K562 (cell line): ENCODE measurements around the gene CEMIP. TPM values are rescaled to one million over a fixed set of nuclear protein-coding genes. Genes with fewer than 3 reads are reported as not detected.

ENCODE experiments used
- ATF7 ChIP-seq: fragments of 450-650 bp; IDR thresholded peaks from 2 replicates; pipeline ENCODE4 v1.7.1; 2014; ENCODE audit warnings: mild to moderate bottlenecking, moderate library complexity
- CC2D1A ChIP-seq: fragments of 450-650 bp; IDR thresholded peaks from 2 replicates; pipeline ENCODE4 v1.6.1; 2017; ENCODE audit warnings: mild to moderate bottlenecking
- CHD1 ChIP-seq: fragments of 200-600 bp; sonication (generic); IDR thresholded peaks from one replicate; pipeline ENCODE4 v1.6.1; 2012; ENCODE audit warnings: mild to moderate bottlenecking, moderate library complexity, low read length, inconsistent platforms
- E2F8 ChIP-seq: fragments of 450-650 bp; IDR thresholded peaks from 2 replicates; pipeline ENCODE4 v1.7.1; 2018; ENCODE audit warnings: mild to moderate bottlenecking, low read depth; ENCODE audit not compliant: partially characterized antibody
- ETV5 ChIP-seq: sonication (generic); formaldehyde crosslinking; IDR thresholded peaks from 2 replicates; pipeline ENCODE4 v1.4.0; 2020; ENCODE audit warnings: low read depth, mild to moderate bottlenecking, missing genetic modification reagents
- MTA3 ChIP-seq: fragments of 450-650 bp; formaldehyde crosslinking; IDR thresholded peaks from 2 replicates; pipeline ENCODE4 v1.6.1; 2017; ENCODE audit warnings: mild to moderate bottlenecking, borderline replicate concordance
- MYBL2 ChIP-seq, 2 experiments: fragments of 450-650 bp in 1 of 2; sonication (generic) in 1 of 2; formaldehyde crosslinking in 1 of 2; IDR thresholded peaks; 2 replicates each; pipeline versions ENCODE4 v1.6.1 to v1.8.1; 2017 to 2022; ENCODE audit warnings: borderline replicate concordance in 1 of 2, inconsistent platforms in 1 of 2, low read depth in 1 of 2, mild to moderate bottlenecking in 1 of 2, missing genetic modification reagents in 1 of 2, moderate library complexity in 1 of 2
- NBN ChIP-seq: fragments of 450-650 bp; IDR thresholded peaks from 2 replicates; pipeline ENCODE4 v1.6.1; 2016; ENCODE audit warnings: low read depth, mild to moderate bottlenecking
- RFX5 ChIP-seq: IDR thresholded peaks from 2 replicates; pipeline ENCODE4 v1.6.1; 2011; ENCODE audit warnings: low read depth, mild to moderate bottlenecking, improper control_type of control experiment, low read length
- RNF2 ChIP-seq: sonication (generic); IDR thresholded peaks from 2 replicates; pipeline ENCODE4 v1.6.1; 2016
- RUNX1 ChIP-seq: sonication (generic); IDR thresholded peaks from 2 replicates; pipeline ENCODE4 v1.6.1; 2016; ENCODE audit warnings: antibody characterized with exemption, low read depth
- SIN3B ChIP-seq: fragments of 450-650 bp; IDR thresholded peaks from 2 replicates; pipeline ENCODE4 v1.6.1; 2017; ENCODE audit warnings: low read depth, mild to moderate bottlenecking, moderate library complexity
- SMC3 ChIP-seq: conservative IDR thresholded peaks from 2 replicates; pipeline ENCODE4 v1.6.1; 2011; ENCODE audit warnings: low read depth, low read length, improper control_type of control experiment; ENCODE audit not compliant: insufficient read depth
- SP1 ChIP-seq: sonication (generic); formaldehyde crosslinking; IDR thresholded peaks from 2 replicates; pipeline ENCODE4 v1.8.1; 2022; ENCODE audit warnings: mild to moderate bottlenecking, missing genetic modification reagents
- XRCC4 ChIP-seq: IDR thresholded peaks from one replicate; pipeline ENCODE4 v1.6.1; 2011; ENCODE audit not compliant: insufficient read depth, insufficient read length; ENCODE audit errors: extremely low read depth
- ZNF655 ChIP-seq: fragments of 250-450 bp; sonication (Bioruptor Pico); IDR thresholded peaks from 2 replicates; pipeline ENCODE4 v1.5.0; 2021
- ZNF696 ChIP-seq: fragments of 250-450 bp; sonication (Bioruptor Pico); conservative IDR thresholded peaks from 2 replicates; pipeline ENCODE4 v1.4.0; 2020; ENCODE audit warnings: mild to moderate bottlenecking, moderate library complexity
- ZNF717 ChIP-seq: fragments of 250-450 bp; sonication (Bioruptor Pico); IDR thresholded peaks from 2 replicates; pipeline ENCODE4 v1.5.0; 2021
- ZNF764 ChIP-seq: fragments of 250-450 bp; sonication (Bioruptor Pico); IDR thresholded peaks from 2 replicates; pipeline ENCODE4 v1.4.0; 2020; ENCODE audit warnings: low read depth, mild to moderate bottlenecking, moderate library complexity
- polyA plus RNA-seq, 8 experiments: library from polyadenylated mRNA; depleted of rRNA in 4 of 8; stranded (reverse) in 5 of 8; unstranded in 3 of 8; fragments of >200 nt; fragmentation: Nextera tagmentation in 2 of 8; fragmentation: Illumina TruSeq in 1 of 8; extraction: Ambion mirVana in 2 of 8; extraction: Trizol in 1 of 8; gene quantifications; 2 replicates each; pipeline versions ENCODE4 v1.2.1 to v1.2.3, GENCODE V29; 2011 to 2014; ENCODE audit warnings: inconsistent platforms in 1 of 8, missing spikeins in 1 of 8
- total RNA-seq, 7 experiments: library from RNA; depleted of rRNA in 6 of 7; stranded (reverse); fragments of >200 nt in 6 of 7; fragmentation: Illumina TruSeq in 2 of 7; extraction: Trizol in 2 of 7; gene quantifications; 2 replicates each; pipeline versions ENCODE4 v1.2.1 to v1.2.3, GENCODE V29; 2011 to 2021; ENCODE audit warnings: low replicate concordance in 1 of 7
- TF ChIP-seq, protein P1 (sequence below): fragments of 450-650 bp; formaldehyde crosslinking; IDR thresholded peaks from 2 replicates; pipeline ENCODE4 v1.4.0; 2020; ENCODE audit warnings: mild to moderate bottlenecking
- TF ChIP-seq, protein P2 (sequence below), 2 experiments: fragments of 450-650 bp; IDR thresholded peaks; 2 replicates each; pipeline ENCODE4 v1.6.1; 2018; ENCODE audit warnings: mild to moderate bottlenecking in 2 of 2, low read depth in 1 of 2; ENCODE audit not compliant: partially characterized antibody in 2 of 2

CEMIP gene
- total and polyA plus RNA-seq, 9 of the 15 experiments (the other 6 are each of a cell fraction or from before 2014, with no cell fraction given), result 0.33 TPM; not detected in 8

DNA sequence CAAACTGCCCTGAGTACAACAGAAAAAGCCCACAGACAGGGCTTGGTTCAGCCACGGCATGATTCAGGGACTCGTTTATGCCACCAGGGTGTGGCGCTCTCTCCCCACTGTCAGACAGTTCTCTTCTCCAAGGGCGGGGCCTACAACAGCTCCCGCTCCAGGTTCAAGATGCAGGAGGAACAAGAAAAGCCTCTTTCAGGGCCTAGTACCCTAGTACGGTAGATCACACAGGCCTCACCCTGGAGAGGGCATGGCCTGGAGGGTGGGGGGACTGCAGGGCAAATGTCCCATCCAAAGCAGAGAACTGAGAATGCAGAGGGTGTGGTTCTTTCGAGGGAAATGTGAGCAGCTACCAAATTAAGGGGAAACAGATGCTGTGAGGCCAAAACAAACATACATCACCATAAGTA is 198.5 kb downstream of the CEMIP start (continued):
- TF ChIP-seq SMC3 (peak; percentile 96), RUNX1 (no peak), SP1 (CRISPR knock-in tag) (0 out of 2 replicates have a peak, but pooled peaks have one; percentile 36), ATF7 (peak; percentile 31; the same call in 1 of the 2 replicates), ETV5 (CRISPR knock-in tag) (no peak), ZNF696 (CRISPR knock-in tag) (no peak), ZNF717 (CRISPR knock-in tag) (no peak), RFX5 (no peak), ZNF764 (CRISPR knock-in tag) (no peak), ZNF655 (CRISPR knock-in tag) (no peak), E2F8 (no peak), NBN (no peak), MTA3 (no peak; the same call in 1 of the 2 replicates), RNF2 (no peak), XRCC4 (no peak), MYBL2 (IDR thresholded peaks at IDR 0.05; ENCODE audit: low read depth) (no peak), MYBL2 (CRISPR knock-in tag; IDR thresholded peaks at IDR 0.05; ENCODE audit: borderline replicate concordance) (no peak), CHD1 (no peak), SIN3B (peak; percentile 12; the same call in 1 of the 2 replicates), CC2D1A (0 out of 2 replicates have a peak, but pooled peaks have one; percentile 63)
- TF ChIP-seq, protein P1, sequence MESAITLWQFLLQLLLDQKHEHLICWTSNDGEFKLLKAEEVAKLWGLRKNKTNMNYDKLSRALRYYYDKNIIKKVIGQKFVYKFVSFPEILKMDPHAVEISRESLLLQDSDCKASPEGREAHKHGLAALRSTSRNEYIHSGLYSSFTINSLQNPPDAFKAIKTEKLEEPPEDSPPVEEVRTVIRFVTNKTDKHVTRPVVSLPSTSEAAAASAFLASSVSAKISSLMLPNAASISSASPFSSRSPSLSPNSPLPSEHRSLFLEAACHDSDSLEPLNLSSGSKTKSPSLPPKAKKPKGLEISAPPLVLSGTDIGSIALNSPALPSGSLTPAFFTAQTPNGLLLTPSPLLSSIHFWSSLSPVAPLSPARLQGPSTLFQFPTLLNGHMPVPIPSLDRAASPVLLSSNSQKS (CRISPR knock-in tag), result no peak
- TF ChIP-seq, protein P2, sequence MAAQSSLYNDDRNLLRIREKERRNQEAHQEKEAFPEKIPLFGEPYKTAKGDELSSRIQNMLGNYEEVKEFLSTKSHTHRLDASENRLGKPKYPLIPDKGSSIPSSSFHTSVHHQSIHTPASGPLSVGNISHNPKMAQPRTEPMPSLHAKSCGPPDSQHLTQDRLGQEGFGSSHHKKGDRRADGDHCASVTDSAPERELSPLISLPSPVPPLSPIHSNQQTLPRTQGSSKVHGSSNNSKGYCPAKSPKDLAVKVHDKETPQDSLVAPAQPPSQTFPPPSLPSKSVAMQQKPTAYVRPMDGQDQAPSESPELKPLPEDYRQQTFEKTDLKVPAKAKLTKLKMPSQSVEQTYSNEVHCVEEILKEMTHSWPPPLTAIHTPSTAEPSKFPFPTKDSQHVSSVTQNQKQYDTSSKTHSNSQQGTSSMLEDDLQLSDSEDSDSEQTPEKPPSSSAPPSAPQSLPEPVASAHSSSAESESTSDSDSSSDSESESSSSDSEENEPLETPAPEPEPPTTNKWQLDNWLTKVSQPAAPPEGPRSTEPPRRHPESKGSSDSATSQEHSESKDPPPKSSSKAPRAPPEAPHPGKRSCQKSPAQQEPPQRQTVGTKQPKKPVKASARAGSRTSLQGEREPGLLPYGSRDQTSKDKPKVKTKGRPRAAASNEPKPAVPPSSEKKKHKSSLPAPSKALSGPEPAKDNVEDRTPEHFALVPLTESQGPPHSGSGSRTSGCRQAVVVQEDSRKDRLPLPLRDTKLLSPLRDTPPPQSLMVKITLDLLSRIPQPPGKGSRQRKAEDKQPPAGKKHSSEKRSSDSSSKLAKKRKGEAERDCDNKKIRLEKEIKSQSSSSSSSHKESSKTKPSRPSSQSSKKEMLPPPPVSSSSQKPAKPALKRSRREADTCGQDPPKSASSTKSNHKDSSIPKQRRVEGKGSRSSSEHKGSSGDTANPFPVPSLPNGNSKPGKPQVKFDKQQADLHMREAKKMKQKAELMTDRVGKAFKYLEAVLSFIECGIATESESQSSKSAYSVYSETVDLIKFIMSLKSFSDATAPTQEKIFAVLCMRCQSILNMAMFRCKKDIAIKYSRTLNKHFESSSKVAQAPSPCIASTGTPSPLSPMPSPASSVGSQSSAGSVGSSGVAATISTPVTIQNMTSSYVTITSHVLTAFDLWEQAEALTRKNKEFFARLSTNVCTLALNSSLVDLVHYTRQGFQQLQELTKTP (IDR thresholded peaks at IDR 0.05; ENCODE audit: low read depth in 1 of 2, partially characterized antibody in 2 of 2), result no peak
